GM19025 (cell line): Measurements from ENCODE around the gene DUSP1.

Experiments used
- ATAC-seq: cut with Tn5 transposase; IDR thresholded peaks from one replicate; pipeline ENCODE4 v1.9.1; 2021; ENCODE audit warnings: mild to moderate bottlenecking, low read depth, moderate library complexity; ENCODE audit not compliant: unreplicated experiment

The DUSP1 gene

GRCh38 chr5:172727551-172727950, 43.4 kb downstream of the DUSP1 start:
- ATAC-seq: no peak

- no peak for ATAC-seq
Observed at GRCh38 chr5:172726966-172727365, 44.0 kb downstream of the DUSP1 start.

- no peak for ATAC-seq
Observed at GRCh38 chr5:172725785-172726184, 45.2 kb downstream of the DUSP1 start.

- ATAC-seq: no peak
Observed at GRCh38 chr5:172725273-172725672, 45.7 kb downstream of the DUSP1 start.

DNA sequence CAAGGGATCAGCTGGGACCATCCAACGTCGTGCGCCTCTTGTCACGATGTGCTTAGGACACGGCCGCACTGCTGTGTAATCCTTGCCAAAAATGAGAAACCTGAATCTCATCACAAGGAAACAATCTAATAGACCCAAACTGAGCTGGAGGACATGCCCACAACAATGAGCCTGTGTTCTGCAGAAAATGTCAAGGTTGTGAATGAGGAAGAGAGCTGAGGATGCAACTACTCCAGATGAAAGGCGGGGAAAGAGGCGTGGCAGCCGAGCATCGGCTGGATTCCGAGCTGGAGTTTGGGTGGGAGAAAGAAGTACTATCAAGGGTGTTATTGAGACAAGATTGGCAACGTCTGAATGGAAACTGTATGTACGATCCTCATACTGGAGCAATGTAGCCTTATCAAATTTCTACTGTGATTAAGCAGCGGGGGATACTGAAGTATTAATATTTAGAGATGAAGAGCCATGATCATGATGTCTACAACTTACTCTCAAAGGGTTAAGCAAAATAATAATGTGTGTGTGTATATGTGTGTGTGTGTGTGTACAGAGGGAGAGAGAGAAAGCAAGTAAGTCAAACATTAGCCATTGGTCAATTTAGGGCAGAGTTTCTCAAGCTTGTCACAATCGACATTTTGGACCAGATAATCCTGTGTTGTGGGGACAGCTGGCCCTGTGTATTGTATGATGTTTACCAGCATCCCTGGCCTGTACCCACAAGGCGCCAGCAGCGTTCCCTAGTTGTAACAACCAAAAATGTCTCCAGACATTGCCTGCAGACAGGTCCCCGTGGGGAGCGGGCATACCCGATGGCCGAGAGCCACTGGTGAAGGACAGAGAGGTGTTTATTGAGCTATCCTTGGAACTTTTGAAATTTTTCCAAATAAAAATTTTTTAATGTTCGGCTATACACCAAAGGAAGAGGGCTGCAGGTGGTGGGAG, 46.5 kb downstream of the DUSP1 start:
- ATAC-seq: no peak

GRCh38 chr5:172723508-172723907, 47.5 kb downstream of the DUSP1 start:
- ATAC-seq: no peak

GRCh38 chr5:172722327-172722815, 48.6 kb downstream of the DUSP1 start:
- no peak for ATAC-seq

DNA sequence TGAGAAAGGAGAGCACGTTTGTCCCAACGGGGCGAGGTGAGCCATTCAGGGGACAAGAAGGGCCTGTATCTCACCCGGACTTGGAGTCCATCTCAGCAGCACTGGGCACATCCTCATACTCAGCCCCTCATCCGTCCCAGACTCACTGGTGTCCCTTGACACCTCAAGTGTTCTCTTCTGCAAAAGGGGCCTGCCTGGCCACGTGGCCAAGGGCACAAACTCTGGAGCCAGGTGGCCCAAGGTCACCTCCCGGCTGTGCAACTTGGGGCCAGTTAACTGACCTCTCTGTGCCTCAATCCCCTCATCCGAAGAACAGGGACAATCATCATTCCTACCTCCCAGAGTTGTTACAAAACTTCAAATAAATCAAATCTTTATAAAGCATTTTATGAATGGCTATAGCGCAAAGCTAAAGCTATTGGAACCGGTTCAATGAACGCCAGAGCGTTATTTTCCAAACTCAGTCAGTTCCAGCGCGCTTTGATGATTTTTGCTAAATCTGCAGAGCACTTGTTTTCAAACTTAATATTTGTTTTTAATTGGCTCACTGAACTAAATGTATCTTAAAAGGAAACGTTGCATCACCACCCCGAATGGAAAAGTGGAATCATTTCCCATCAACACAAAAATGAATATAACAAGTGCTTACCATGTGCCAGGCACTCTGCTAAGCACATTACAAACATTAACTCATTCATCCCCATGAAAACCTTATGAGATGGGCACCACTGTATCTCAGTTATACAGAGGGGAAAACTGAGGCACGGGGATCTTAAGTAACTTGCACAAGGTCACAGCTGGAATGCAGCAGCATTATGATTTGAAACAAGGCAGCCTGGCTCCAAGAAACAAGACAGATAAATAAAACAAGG, 49.3 kb downstream of the DUSP1 start:
- ATAC-seq: no peak

- no peak for ATAC-seq
Observed at GRCh38 chr5:172720655-172721054, 50.3 kb downstream of the DUSP1 start.

DNA sequence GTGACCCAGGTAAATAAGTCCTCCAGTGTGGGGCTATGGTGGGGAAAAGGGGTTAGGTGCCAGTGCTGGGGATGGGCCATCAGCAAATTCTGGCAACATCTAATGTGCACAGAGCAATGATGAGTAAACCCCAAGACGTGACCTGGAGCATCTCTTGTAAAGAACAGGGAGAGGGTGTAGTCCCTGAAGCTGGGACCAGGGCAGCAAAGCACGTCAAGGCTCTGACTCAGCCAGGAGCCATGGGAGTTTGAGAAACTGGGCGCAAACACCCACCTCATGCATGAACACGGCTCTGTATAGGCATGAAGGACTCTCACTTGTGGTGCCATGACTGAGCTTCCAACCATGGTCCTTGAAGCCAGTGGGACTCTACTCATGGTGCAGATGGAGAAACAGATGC, 51.8 kb downstream of the DUSP1 start:
- no peak for ATAC-seq

- no peak for ATAC-seq
Observed at GRCh38 chr5:172718527-172719114, 52.4 kb downstream of the DUSP1 start.
